Amniotic stem cell (primary cell): Measurements from ENCODE around the gene CPN2.

Experiments used
- DNase-seq: peaks from one replicate; lab custom pipeline; 2025; lab: John Stamatoyannopoulos, UW

The CPN2 gene

DNA sequence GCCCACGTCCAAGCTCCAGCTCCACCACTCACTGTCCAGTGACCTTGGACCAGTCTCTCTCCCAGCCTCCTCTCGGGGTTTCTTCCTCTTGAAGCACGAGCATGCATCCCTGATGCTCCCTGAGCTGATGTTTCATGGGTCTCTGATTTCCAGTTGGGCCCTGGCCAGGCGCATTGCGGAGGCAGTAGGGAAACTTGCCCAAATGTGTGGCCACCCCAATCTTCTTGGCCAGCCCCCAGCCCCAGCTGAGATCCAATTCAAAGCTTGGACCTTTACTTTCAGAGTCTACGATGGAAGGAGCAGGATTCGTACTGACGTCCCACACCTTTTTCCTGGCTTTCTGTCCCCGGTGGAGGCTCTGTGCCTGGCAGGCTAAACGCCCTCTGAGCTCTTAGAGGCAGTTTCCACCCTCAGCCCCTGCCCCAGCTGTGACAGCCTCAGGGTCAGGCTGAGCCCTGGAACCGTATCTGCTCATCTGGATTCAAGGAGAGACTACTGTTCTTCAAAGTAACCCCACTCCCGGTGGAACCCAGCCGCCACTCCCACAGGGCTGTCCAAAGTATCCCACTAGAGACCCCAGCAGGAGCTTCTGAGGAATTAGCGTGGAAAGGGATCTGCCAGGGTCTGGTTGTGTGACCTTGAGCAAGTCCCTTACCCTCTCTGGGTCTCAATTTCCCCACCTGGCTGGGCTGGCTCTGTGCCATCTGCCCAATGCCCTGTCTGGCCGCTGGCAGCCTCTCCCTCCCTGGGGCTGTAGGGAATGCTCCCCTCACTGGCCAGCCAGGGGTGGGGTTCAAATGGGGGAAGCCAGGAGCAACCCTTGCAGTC, 37.4 kb downstream of the CPN2 start:
- no peak for DNase-seq

DNA sequence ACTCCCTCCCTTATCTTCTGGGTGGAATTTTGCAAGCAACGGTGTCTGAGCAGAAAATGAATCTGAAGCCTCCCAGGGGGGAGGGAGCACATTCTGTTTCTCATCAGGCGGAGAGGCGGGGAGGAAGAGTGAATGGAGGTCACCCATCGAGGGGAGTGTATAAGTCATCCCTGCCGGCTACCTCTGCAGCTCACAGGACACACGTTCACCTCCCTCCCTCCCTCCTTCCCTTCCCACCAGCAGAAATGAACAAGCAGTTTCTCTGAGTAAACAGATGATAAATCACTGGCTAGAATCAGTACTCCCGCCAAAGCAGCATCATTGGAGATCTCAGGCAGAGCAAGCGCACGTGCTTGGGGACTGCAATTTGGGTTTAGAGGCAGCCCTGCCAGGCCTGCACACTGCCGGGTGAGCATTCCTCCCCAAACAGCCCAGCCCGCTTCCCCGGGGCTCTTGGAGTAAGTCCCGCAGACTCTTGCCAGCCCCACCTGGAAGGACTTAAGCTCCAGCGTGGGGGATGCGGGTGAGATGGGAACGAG, 38.3 kb downstream of the CPN2 start:
- no peak for DNase-seq

DNA sequence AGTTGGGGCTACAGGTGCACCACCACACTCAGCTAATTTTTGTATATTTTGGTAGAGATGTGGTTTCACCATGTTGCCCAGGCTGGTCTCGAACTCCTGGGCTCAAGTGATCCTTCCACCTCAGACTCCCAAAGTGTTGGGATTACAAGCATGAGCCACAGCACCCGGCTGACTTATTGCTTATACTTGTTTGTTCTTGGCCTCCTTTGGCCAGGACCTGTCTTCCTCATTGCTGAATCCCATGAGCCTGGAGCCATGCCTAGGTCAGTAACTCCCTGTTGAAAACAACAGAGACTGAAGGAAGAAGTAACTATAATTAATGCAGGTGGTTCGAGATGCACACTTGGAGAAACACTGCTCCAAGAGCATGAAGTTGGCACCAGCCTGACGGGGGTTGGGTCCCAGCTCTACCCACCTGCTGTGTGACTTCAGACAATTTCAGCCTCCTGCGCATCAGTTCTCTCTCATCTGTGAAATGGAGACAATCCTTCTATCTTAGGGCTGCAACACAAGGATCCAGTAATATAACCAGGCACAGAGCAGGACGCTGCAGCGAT, 38.9 kb downstream of the CPN2 start:
- no peak for DNase-seq

DNA sequence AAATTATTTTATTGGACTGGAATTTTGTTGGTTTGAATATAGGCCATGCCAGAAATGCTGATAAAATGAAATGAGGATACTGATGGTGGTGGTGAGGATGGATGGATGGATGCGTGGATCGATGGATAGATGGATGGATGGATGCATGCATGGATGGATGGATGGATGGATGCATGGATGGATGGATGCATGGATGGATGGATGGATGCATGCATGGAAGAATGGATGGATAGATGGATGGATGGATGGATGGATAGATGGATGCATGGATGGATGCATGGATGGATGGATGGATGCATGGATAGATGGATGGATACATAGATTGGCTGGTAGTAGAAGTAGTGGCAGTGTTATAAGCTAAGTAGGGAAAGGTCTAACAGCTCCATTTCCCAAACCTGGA, 40.1 kb downstream of the CPN2 start:
- DNase-seq: no peak

DNA sequence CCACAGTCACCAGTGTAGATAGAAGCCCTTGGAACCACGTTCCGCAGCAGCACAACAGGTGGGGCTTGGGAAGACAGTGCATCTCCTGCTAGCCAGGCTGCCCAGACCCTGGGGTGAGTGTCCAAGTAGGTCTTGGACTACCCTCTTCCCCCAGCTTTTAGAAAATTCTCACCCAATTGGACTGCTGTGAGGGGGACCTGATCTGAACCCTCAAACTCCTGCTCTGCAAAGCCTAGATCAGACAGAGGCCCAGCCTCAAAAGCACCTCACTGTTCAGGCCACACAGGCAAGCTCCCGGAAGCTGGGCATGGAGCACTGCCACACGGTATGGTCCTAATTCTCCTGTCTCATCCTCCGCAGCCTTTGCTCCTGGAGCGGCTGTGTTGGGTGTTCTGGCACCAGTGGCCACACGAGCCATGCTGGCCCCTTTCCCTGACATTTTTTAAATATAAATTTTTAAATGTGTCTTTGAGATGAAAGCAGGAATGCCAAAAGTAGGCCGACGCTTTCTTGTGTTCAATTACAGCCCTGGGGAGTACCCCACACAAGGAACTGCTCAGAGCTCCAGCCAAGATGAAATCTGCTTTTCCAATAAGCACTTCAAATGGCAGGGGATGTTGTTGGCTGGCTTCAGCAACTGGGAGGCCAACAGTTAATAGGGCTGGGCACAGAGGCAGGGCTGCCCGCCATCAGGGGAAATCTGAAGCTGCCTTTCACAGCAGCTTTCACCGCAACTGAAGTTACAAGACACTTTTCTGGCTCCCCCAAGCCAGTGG, 40.9 kb downstream of the CPN2 start:
- DNase-seq: no peak

DNA sequence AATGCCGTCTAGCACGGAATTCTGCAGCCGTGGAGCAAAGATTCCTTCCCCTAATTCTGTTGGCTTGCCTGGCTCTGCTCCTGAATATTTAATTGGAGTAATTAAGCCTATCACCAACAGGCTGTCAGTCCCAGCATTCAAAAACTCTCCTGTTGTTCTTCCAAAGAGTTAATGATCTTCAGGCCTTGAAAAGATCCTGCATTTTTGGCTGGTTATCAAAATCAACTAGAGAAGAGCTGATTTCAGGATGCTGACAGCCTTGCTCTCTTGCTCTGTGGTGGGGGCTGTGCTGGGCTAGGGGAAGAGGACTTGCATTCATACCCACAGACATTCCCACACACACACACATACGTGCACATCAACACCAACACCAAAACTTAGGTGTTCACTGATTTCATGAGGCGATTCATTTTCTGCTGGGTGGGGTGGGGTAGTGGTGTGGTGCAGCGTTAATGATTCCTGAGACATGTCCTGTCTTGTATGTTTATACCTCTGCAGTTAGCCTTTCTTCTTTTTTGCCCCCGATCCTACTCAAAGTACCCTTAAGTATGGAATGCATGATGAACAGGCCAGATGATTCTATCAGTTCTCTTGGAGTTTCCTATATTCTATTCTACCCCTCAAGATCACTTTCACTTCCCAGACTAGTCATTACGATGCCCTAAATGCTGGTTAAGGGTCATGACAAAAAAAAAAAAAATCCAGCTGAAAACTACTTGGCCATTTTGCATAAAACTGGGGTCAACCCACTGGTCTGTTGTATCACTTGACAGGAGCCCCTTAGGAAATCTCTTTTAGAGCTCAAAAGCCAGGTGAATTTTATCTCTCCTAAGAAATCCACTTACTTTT, 42.3 kb downstream of the CPN2 start:
- no peak for DNase-seq

DNA sequence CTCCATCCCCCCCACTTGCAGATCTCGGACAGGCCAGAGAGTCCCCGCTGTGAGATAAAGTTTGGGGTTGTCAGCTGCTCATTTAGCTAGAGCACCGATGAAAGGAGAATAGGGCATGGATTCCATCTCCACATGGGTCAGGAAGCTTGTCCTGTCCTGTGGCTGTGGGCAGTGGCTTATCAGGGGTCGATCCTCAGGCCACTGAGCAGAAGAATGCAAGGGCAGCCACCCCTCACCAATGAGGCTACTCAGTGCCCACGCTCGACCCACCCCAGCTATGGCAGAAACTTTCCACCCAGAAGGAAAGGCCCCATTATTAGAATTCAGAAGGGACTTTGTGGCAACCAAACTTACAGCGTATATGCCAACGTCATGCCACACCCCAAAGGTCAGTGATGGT, 43.3 kb downstream of the CPN2 start:
- no peak for DNase-seq

DNA sequence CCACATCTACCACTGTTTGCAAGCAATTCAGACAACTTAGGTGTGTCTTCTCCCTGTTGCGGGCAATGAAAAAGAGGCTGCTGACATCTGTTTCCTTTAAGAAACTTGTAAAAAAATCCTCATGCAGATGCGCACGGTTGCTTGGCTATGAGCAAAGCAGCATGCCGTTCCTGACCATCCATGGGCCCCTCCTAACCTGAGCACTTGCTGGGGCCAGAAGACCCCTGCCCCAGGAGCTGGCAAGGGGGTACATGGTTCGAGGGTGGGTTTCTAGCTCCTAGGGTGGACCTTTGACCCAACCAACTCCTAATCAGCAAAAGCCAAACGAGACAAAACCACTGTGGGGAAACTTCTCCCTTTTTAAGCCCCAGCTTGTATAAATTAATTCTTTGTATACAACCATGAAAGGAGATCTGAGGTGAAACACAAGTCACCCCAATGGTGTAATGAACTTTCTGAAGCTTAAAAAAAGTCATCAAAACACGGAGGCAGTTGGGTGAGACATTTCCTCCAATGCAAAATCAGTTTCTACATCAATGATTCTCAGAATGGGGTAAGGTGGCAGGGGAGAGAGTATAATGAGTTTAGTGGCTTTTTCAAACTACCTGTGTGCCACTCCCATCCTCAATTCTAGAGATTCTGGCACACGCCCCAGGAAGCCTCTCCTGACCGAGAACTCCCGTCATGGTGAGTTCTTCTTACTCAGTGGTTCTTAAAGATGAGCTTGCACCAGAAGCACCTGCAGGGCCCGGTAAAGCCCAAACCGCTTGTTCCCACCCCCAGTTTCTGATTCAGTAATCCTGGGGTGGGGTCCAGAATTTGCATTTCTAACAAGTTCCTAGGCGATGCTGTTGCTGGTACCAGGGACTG, 44.1 kb downstream of the CPN2 start:
- no peak for DNase-seq

DNA sequence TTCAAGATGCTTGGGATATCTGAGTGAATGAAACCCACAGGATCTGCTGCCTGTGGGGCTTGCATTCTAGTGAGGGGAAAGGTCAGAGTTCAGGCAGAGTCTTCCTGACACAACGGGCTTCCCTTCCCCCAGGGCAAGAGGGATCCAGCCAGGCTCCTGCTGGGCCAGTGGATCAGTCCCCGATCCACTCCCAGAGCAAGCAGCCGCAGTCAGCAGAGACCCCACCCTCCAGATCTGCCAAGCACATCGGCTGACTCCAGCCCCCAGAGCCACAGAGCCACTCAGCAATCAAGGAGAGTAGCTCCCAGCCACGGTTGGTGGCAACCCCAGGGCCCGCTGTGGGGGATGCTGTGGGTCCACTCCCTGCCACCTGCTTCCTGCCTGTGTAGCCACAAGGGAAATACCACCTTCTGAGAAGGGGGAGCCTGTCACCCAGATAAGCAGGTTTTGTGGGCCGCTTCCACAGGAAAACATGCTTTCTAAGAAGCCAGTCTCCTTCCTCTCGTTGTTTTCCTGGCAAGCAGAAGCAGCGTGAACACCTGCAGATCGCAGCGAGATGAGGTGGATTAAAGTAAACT, 44.9 kb downstream of the CPN2 start:
- no peak for DNase-seq

DNA sequence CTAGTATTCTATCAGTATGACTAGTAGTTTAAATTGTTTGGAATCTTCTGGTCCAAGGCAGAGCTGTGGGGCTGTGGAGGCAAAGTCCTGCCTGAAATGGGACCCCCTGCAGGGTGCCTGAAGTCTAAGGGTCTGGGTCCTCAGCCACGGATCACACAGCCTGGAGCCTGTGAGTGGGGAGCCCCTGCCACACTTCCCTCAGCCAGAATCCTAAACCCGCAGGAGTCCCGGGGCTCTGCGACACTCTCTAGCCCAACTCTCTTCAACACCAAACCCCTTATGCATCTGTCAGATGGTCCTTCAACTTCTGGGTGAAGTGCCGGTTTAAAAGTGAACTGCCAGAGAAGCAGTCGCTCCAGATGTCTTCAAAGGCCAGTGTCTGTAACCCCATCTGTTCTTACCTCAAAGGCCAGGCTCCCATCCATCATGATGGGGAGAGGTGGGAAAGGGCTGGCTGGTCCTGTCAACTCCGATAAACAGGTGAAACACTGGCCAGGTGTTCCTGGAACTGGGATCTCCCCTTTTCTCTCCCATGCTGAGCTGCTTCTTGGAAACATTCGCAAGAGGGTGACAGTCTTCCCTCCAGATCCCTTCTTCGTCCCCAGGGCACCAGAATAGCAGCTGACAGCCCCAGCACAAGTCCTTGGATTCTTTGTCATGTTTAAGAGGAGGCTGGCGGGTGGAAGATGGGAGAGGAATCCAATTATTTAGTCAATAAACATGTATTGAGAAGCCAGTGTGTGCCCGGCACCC, 45.6 kb downstream of the CPN2 start:
- no peak for DNase-seq

DNA sequence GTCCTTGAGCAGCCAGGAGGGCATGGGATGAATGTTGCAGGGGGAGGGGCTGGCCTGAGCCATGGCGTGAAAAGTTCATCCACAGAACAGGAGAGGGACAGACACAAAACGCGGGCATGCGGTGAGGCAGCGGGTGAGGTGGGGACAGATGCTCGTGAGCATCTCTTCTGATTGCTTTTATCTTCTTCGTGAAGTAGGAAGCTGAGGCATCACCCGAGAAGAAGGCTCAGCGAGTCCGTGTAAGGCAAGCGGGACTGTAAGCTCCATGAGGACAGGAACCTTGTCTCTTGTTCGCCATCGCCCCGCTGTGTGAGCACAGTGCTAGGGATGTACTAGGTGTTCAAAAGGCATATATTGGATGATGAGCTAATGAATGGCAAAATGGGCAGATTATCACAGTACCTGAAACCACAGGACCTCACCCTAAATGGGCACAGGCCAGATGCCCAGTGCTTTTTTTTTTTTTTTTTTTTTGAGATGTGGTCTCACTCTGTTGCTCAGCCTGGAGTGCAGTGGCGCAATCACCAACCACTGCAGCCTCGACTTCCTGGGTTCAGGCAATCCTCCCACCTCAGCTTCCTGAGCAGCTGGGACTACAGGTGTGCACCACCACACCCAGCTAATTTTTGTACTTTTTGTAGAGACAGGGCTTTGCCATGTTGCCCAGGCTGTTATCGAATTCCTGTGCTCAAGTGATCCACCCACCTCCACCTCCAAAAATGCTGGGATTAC, 46.8 kb downstream of the CPN2 start:
- no peak for DNase-seq

DNA sequence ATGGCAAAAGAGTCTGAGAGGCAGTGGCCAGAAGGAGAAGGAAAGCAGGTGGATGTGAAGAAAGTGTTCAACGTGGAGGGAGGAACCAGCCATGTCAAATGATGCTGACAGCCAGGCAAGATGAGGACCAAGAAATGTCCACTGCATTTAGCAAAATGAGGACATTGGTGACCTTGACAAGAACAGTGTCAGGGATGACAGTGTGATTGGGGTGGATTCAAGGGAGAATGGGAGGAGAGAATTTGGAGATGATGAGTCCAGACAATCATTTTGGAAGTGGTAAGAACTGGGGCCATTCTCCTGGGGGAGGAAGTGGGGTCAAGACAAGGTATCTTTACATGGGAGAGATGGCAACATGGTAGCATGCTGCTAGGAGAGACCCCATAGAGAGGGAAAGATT, 47.4 kb downstream of the CPN2 start:
- DNase-seq: no peak

DNA sequence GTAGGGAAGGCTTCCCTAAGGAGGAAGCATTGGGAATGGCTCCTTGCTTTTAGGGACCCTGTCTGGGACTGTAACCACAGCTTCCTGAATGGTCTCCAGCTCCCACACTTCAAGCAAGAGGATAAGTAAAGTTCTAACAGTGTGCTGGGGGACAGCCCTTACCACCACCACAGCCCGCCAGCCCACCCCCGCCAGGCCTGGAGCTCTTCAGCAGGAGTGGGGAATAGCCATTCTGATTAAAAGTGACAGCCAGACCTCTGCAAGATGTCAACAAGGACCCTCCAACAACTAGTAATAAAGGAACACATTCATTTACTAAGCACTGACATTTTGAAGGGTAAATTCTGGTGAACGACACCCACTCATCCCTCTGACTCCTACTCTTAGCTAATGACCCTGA, 49.4 kb downstream of the CPN2 start:
- DNase-seq: no peak

DNA sequence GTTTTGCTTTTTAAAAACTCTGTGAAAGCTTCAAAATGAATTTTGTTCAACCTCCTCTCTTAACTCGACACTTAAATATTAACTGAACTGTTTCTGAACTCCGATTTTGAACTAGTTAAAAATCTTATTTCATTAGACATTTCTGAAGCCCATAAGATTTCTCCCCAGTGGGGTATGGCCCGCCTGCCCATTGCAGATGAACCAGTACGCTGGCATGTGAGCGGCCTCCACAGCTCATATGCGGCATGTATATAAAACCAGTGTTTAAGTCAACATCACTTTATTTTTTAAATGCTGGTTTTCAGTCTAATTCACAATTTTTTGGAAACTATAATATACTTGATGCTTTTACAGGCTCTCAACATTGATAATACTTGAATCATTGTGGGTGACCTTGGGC, 50.2 kb downstream of the CPN2 start:
- DNase-seq: no peak

DNA sequence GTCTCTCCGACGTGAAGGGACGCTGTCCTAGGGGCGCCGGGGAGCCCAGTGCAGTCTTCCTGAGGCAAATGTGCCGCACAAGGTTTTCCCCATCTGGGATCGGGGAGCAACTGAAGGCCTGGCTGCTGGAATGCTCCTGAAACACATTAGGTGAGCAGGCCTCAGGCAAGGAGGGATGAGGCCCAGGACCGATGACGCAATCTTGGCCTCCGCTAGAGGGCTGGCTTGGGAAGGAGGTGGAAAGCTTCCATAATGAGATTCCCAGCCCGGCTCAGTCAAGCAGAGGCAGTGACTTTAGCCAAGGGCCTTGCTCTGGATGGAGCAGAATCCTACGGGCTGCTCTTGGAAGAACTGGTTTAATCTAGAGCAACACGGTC, 50.8 kb downstream of the CPN2 start:
- DNase-seq: no peak

DNA sequence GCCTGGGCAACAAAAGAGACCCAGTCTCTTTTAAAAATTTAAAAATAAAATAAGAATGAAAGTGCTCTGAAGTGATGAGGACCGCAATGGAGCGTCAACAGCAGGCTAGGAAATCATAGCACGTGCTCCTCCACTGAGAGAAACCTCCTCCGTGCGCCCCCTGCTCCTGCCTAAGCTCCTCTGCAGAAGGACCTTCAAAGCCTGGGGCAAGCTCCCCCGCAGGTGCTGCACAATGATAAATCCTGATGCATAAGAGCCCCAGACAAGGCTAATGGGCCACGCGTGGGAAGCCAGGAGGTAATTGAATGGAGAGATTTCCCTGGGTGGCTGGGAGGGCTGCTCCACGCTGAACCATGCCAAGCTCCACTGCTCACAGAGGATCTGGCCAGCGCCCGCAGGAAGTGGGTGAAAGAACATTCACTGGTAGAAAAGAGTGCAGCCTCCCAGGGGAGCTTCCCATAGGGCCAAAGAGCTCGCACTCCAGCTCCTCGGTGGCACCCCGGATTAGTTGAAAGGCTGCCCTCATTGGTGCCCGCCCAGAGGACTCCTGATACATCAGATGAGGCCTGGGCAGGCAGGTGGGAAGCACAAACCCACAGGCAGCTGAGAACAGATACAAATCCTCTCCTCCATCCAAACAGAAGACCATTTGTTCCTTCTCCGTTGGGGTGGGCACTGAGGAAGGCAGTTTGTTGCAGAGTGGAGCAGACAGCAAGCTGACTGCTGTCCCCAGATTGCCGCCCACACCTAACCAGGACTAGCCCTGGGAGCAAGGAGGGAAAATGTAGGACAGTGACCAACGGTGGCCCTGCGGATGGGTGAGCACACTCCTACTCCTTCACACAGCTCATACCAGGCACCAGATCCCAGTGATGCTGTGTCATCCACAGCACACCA, 52.5 kb downstream of the CPN2 start:
- no peak for DNase-seq

DNA sequence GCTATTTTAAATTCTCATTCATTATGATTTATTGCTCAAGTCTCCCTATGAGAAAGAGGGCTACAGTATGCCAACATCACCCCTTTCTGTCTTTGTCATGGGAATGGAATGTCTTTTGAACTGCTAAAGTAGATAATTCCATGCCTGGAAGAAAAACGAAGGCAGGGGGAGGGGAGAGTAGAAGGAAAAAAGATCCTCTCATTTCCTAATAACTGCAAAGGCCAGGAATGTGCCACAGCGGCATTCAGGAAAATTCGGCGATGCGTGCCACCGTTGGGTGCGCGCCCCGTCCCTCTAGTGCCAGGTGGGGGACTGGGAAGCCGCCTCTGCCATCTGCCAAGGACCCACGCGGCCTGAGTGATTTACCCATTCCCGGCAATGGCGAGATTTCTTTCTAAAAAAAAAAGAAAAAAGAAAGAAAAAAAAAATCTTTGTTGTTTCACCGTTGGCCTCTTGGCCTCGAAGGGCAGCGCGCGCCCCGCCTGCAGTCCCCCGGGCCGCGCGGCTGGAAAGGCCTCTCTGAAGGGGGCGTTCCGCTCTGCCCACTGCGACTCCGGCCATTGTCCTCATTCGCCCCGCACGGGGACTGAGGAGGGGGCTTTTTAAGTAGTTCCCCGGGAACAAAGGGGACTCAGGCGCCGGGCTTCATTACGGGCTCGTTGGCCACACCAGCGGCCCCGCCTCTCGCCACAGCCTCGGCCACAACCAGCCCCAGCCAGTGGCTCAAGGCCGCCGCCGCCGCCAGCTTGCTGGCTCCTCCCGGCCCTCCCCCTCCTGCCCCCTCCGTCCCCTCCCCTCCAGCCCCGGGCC, 54.5 kb downstream of the CPN2 start:
- DNase-seq: no peak

DNA sequence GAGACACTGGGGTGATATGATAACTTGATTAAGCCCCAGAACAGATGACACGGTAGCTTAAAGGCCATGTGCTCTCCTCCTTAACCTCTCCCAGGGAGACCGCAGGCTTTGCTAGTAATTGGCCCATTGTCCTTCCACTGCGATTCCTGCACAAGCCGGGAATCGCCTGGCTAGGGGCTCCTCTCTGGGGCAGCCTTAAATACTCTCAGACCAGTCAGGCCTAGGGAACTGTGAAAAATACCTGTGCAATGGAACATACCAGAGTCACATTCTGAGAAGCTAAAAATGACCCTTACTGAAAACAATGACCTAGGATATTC, 56.3 kb downstream of the CPN2 start:
- DNase-seq: no peak
